ENCODE measurements around the gene GLB1L. TPM values are rescaled to one million over a fixed set of nuclear protein-coding genes. Genes with fewer than 3 reads are reported as not detected.
"Not testable (repeated sequence)": the region's sequence is repeated elsewhere in the genome, so short reads cannot be mapped to it uniquely, and the experiment has no call there.

GLB1L gene
- polyA plus RNA-seq, 1 donor (not counting 4 experiments of a cell fraction or from before 2014, with no cell fraction given) = 5.2 TPM

DNA sequence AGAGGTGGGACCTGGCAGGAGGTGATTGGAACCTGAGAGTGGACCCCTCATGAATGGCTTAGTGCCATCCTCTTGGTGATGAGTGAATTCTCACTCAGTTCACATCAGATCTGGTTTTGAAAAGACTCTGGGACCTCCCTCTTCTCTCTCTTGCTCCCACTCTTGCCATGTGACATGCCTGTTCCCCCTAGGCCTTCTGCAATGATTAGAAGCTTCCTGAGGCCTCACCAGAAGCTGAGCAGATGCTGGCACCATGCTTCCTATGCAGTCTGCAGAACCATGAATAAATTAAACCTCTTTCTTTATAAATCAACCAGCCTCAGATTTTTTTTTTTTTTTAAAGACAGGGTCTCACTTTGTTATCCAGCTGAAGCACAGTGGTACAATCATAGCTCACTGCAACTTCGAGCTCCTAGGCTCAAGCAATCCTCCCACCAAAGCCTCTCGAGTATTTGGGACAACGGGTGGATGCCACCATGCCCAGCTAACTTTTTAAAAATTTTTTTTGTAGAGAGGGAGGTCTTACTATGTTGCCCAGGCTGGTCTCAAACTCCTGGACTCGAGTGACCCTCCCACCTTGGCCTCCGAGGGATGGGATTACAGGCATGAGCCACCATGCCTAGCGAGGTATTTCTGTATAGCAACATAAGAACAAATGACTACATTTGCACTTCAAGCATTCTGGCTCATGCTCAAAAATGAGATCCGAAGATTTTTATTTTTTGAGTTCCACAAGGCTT is 40.6 kb downstream of the GLB1L start:
- Histone ChIP-seq H3K4me3 (ENCODE audit: control insufficient read depth in 2 of 3, extremely low read depth in 1 of 3, insufficient read depth in 2 of 3, low read depth in 1 of 3, low read length in 3 of 3) (no peak overlapping the region), H4K20me1 (ENCODE audit: control insufficient read depth, extremely low read depth, insufficient read depth, low read length) (no peaks in the 10 kb centered on the region), H3K9me3 (ENCODE audit: control insufficient read depth, low read depth, low read length) (no peaks in the 10 kb centered on the region), H3K4me2 (ENCODE audit: control insufficient read depth, extremely low read depth, insufficient read depth, low read depth, low read length) (no peak overlapping the region), H3K79me2 (ENCODE audit: control insufficient read depth, insufficient read depth, low read length) (no peaks in the 10 kb centered on the region), H3K36me3 (ENCODE audit: control insufficient read depth in 2 of 2, extremely low read depth in 1 of 2, insufficient read depth in 2 of 2, low read length in 2 of 2) (peaks cover 7 to 13% of the 10 kb centered on the region in 2 experiments), H3K4me1 (ENCODE audit: control insufficient read depth, extremely low read depth, insufficient read depth, low read length) (peaks cover 16% of the 10 kb centered on the region), H2AFZ (ENCODE audit: control insufficient read depth, low read length) (no peak overlapping the region), H3K27ac (ENCODE audit: control insufficient read depth, insufficient read depth, low read length) (no peak overlapping the region), H3K27me3 (ENCODE audit: control insufficient read depth, extremely low read depth, insufficient read depth, low read length) (no peaks in the 10 kb centered on the region), H3K9ac (ENCODE audit: control insufficient read depth, extremely low read depth, insufficient read depth, low read length) (no peak overlapping the region), H3K9me1 (ENCODE audit: control insufficient read depth, extremely low read depth, insufficient read depth, low read length) (no peaks in the 10 kb centered on the region)
- no peak for FAIRE-seq
- TF ChIP-seq, protein P1, sequence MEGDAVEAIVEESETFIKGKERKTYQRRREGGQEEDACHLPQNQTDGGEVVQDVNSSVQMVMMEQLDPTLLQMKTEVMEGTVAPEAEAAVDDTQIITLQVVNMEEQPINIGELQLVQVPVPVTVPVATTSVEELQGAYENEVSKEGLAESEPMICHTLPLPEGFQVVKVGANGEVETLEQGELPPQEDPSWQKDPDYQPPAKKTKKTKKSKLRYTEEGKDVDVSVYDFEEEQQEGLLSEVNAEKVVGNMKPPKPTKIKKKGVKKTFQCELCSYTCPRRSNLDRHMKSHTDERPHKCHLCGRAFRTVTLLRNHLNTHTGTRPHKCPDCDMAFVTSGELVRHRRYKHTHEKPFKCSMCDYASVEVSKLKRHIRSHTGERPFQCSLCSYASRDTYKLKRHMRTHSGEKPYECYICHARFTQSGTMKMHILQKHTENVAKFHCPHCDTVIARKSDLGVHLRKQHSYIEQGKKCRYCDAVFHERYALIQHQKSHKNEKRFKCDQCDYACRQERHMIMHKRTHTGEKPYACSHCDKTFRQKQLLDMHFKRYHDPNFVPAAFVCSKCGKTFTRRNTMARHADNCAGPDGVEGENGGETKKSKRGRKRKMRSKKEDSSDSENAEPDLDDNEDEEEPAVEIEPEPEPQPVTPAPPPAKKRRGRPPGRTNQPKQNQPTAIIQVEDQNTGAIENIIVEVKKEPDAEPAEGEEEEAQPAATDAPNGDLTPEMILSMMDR (optimal IDR thresholded peaks at IDR 0.05 in 1 of 3, IDR thresholded peaks at IDR 0.05 in 1 of 3, conservative IDR thresholded peaks at IDR 0.05 in 1 of 3; ENCODE audit: extremely low read depth in 1 of 3, insufficient read depth in 2 of 3, low read length in 3 of 3) = no peak
- TF ChIP-seq EZH2 (IDR thresholded peaks at IDR 0.05; ENCODE audit: low read length) = no peak
- no peak for DNase-seq (ENCODE audit: low read depth, low spot score)
- dilution Hi-C loops (cut with MboI; ENCODE audit: extremely low pct_ligation_motif_present, low sequenced_read_pairs) = no loop called here

DNA sequence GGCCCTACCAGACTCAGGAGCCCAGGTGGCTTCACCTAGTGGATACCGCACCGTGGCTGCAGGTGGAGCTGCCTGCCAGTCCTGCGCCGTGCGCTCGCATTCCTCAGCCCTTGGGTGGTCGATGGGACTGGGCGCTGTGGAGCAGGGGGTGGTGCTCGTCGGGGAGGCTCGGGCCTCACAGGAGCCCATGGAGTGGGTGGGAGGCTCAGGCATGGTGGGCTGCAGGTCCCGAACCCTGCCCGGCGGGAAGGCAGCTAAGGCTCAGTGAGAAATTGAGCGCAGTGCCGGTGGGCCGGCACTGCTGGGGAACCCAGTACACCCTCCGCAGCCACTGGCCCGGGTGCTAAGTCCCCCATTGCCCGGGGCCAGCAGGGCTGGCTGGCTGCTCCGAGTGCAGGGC is 43.9 kb downstream of the GLB1L start:
- FAIRE-seq = not testable (repeated sequence)

DNA sequence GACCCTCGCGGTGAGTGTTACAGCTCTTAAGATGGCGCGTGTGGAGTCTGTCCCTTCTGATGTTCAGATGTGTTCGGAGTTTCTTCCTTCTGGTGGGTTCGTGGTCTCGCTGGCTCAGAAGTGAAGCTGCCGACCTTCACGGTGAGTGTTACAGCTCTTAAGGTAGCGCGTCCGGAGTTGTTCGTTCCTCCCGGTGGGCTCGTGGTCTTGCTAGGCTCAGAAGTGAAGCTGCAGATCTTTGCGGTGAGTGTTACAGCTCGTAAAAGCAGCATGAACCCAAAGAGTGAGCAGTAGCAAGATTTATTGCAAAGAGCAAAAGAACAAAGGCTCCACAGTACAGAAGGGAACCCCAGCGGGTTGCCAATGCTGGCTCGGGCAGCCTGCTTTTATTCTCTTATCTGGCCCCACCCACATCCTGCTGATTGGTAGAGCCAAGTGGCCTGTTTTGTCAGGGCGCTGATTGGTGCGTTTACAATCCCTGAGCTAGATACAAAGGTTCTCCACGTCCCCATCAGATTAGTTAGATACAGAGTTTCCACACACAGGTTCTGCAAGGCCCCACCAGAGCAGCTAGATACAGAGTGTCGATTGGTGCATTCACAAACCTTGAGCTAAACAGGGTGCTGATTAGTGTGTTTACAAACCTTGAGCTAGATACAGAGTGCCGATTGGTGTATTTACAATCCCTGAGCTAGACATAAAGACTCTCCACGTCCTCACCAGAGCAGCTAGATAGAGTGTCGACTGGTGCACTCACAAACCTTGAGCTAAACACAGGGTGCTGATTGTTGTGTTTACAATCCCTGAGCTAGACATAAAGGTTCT is 44.5 kb downstream of the GLB1L start:
- FAIRE-seq; H3K4me2 ChIP-seq (ENCODE audit: control insufficient read depth, extremely low read depth, insufficient read depth, low read depth, low read length); dilution Hi-C loops (cut with MboI; ENCODE audit: extremely low pct_ligation_motif_present, low sequenced_read_pairs); H3K27ac ChIP-seq (ENCODE audit: control insufficient read depth, insufficient read depth, low read length); H3K9me1 ChIP-seq (ENCODE audit: control insufficient read depth, extremely low read depth, insufficient read depth, low read length); H3K9ac ChIP-seq (ENCODE audit: control insufficient read depth, extremely low read depth, insufficient read depth, low read length); H3K4me3 ChIP-seq (ENCODE audit: control insufficient read depth in 2 of 3, extremely low read depth in 1 of 3, insufficient read depth in 2 of 3, low read depth in 1 of 3, low read length in 3 of 3); H2AFZ ChIP-seq (ENCODE audit: control insufficient read depth, low read length); H3K27me3 ChIP-seq (ENCODE audit: control insufficient read depth, extremely low read depth, insufficient read depth, low read length); H3K79me2 ChIP-seq (ENCODE audit: control insufficient read depth, insufficient read depth, low read length); DNase-seq (ENCODE audit: low read depth, low spot score); H4K20me1 ChIP-seq (ENCODE audit: control insufficient read depth, extremely low read depth, insufficient read depth, low read length); H3K36me3 ChIP-seq (ENCODE audit: control insufficient read depth in 2 of 2, extremely low read depth in 1 of 2, insufficient read depth in 2 of 2, low read length in 2 of 2); H3K4me1 ChIP-seq (ENCODE audit: control insufficient read depth, extremely low read depth, insufficient read depth, low read length); H3K9me3 ChIP-seq (ENCODE audit: control insufficient read depth, low read depth, low read length): not testable (repeated sequence)

More for the DNA sequence above, 43.9 kb downstream of the GLB1L start:
- H3K4me1 ChIP-seq (ENCODE audit: control insufficient read depth, extremely low read depth, insufficient read depth, low read length); H3K4me2 ChIP-seq (ENCODE audit: control insufficient read depth, extremely low read depth, insufficient read depth, low read depth, low read length); H3K4me3 ChIP-seq (ENCODE audit: control insufficient read depth in 2 of 3, extremely low read depth in 1 of 3, insufficient read depth in 2 of 3, low read depth in 1 of 3, low read length in 3 of 3); H2AFZ ChIP-seq (ENCODE audit: control insufficient read depth, low read length); H3K36me3 ChIP-seq (ENCODE audit: control insufficient read depth in 2 of 2, extremely low read depth in 1 of 2, insufficient read depth in 2 of 2, low read length in 2 of 2); H3K9me3 ChIP-seq (ENCODE audit: control insufficient read depth, low read depth, low read length); H3K9me1 ChIP-seq (ENCODE audit: control insufficient read depth, extremely low read depth, insufficient read depth, low read length); dilution Hi-C loops (cut with MboI; ENCODE audit: extremely low pct_ligation_motif_present, low sequenced_read_pairs); DNase-seq (ENCODE audit: low read depth, low spot score); H3K27me3 ChIP-seq (ENCODE audit: control insufficient read depth, extremely low read depth, insufficient read depth, low read length); H3K27ac ChIP-seq (ENCODE audit: control insufficient read depth, insufficient read depth, low read length); H3K9ac ChIP-seq (ENCODE audit: control insufficient read depth, extremely low read depth, insufficient read depth, low read length); H3K79me2 ChIP-seq (ENCODE audit: control insufficient read depth, insufficient read depth, low read length); H4K20me1 ChIP-seq (ENCODE audit: control insufficient read depth, extremely low read depth, insufficient read depth, low read length): not testable (repeated sequence)
